MCF 10A (cell line): ENCODE results near the gene ADARB1. TPM values are rescaled to one million over a fixed set of nuclear protein-coding genes. Genes with fewer than 3 reads are reported as not detected.

ENCODE experiments used
- BruUV-seq: library from RNA; stranded (reverse); fragments of 400-500 nt; replicated peaks from 2 replicates; lab custom pipeline; 2021; lab: Mats Ljungman, UMichigan
- CTCF ChIA-PET: fragments of 300-600 bp; sonication (Branson Sonifier 250); formaldehyde crosslinking; extraction: SDS; loops from one replicate; lab custom pipeline; 2021; ENCODE audit warnings: antibody characterized with exemption, inconsistent platforms; lab: Yijun Ruan, JAX
- POLR2A ChIA-PET: fragments of 300-600, 350-650 bp; sonication (Branson Sonifier 250); formaldehyde crosslinking; extraction: SDS; loops from one replicate; lab custom pipeline; 2020; ENCODE audit warnings: antibody characterized with exemption, inconsistent platforms; lab: Yijun Ruan, JAX
- DNase-seq: peaks from one replicate; pipeline ENCODE4 v3.0.0-alpha.2; 2018; ENCODE audit not compliant: unreplicated experiment
- H3K27ac Mint-ChIP-seq: one replicate; pipeline ENCODE4 v1.8.0; 2022; ENCODE audit warnings: mild to moderate bottlenecking, low read depth, mixed read lengths; ENCODE audit not compliant: unreplicated experiment
- H3K27me3 Mint-ChIP-seq: one replicate; pipeline ENCODE4 v1.8.0; 2022; ENCODE audit warnings: mixed read lengths; ENCODE audit not compliant: insufficient read depth, unreplicated experiment
- H3K36me3 Mint-ChIP-seq: one replicate; pipeline ENCODE4 v1.8.0; 2022; ENCODE audit warnings: mild to moderate bottlenecking, moderate library complexity, mixed read lengths; ENCODE audit not compliant: insufficient read depth, unreplicated experiment
- H3K4me1 Mint-ChIP-seq: one replicate; pipeline ENCODE4 v1.8.0; 2022; ENCODE audit warnings: mixed read lengths; ENCODE audit not compliant: insufficient read depth, unreplicated experiment
- H3K4me3 Mint-ChIP-seq: one replicate; pipeline ENCODE4 v1.8.0; 2022; ENCODE audit warnings: mild to moderate bottlenecking, moderate library complexity, mixed read lengths; ENCODE audit not compliant: unreplicated experiment
- H3K9me3 Mint-ChIP-seq: one replicate; pipeline ENCODE4 v1.8.0; 2022; ENCODE audit warnings: mixed read lengths; ENCODE audit not compliant: unreplicated experiment
- CTCF ChIP-seq: fragments of 200-600 bp; IDR thresholded peaks from one replicate; pipeline ENCODE4 v1.8.0; 2022; ENCODE audit warnings: antibody characterized with exemption, mild to moderate bottlenecking; ENCODE audit not compliant: unreplicated experiment
- intact Hi-C: fragments of 100-400 bp; cut with micrococcal nuclease; formaldehyde crosslinking; loops from 2 replicates; pipeline ENCODE4 v1.14.1; 2022
- total RNA-seq: library from RNA; stranded (reverse); gene quantifications from 2 replicates; pipeline ENCODE4 v1.2.3, GENCODE V29; 2022

Gene ADARB1
- total RNA-seq, 1 experiment from 2014 or later: 19.4 TPM

- no peak for DNase-seq
- H3K4me1 Mint-ChIP-seq: no peaks in the 10 kb centered on the region
- ChIA-PET POLR2A (interaction anchor here (0.6 kb wide), 1 partner anchor 9 kb away, joined by 3 read pairs; no protein-coding TSS in a partner anchor), CTCF (interaction anchor here (0.6 to 0.8 kb wide), 3 partner anchors 15 to 710 kb away, joined by 3 to 7 read pairs (median 3); no protein-coding TSS in a partner anchor)
- H3K9me3 Mint-ChIP-seq: no peaks in the 10 kb centered on the region
- H3K27ac Mint-ChIP-seq: no peak overlapping the region
- no peak overlapping the region for H3K4me3 Mint-ChIP-seq
- no peaks in the 10 kb centered on the region for H3K27me3 Mint-ChIP-seq
- no peak for TF ChIP-seq CTCF
- H3K36me3 Mint-ChIP-seq: no peaks in the 10 kb centered on the region
- no TSS peak for BruUV-seq
- intact Hi-C loops: no loop called here
Measured at GRCh38 chr21:45122030-45122429, 47.6 kb downstream of the ADARB1 start.

- CTCF ChIA-PET: interaction anchor here (0.5 to 0.8 kb wide), 4 partner anchors 15 to 710 kb away, joined by 3 to 7 read pairs (median 4); no protein-coding TSS in a partner anchor
- no peaks in the 10 kb centered on the region for H3K27me3 Mint-ChIP-seq
- no peak overlapping the region for H3K4me3 Mint-ChIP-seq
- no peaks in the 10 kb centered on the region for H3K4me1 Mint-ChIP-seq
- no peaks in the 10 kb centered on the region for H3K9me3 Mint-ChIP-seq
- TF ChIP-seq CTCF: no peak
- peaks cover 3% of the 10 kb centered on the region for H3K36me3 Mint-ChIP-seq
- no peak for DNase-seq
- H3K27ac Mint-ChIP-seq: no peak overlapping the region
- POLR2A ChIA-PET: interaction anchor here (0.6 to 0.7 kb wide), 2 partner anchors 10 to 43 kb away, joined by 3 read pairs; no protein-coding TSS in a partner anchor
- intact Hi-C loops: no loop called here
- BruUV-seq: no TSS peak
Measured at GRCh38 chr21:45122432-45123132, 48.2 kb downstream of the ADARB1 start.

GRCh38 chr21:45123440-45123839 lies 49.1 kb downstream of the ADARB1 start:
- intact Hi-C loops: no loop called here
- POLR2A ChIA-PET: interaction anchor here (0.6 kb wide), 1 partner anchor 11 kb away, joined by 3 read pairs; no protein-coding TSS in a partner anchor
- Mint-ChIP-seq H3K27me3 (no peaks in the 10 kb centered on the region), H3K36me3 (peaks cover 6% of the 10 kb centered on the region), H3K4me3 (no peak overlapping the region), H3K27ac (no peak overlapping the region), H3K4me1 (no peaks in the 10 kb centered on the region), H3K9me3 (no peaks in the 10 kb centered on the region)
- TF ChIP-seq CTCF: no peak
- CTCF ChIA-PET: no interaction called here
- no peak for DNase-seq
- no TSS peak for BruUV-seq

- BruUV-seq: no TSS peak
Measured at GRCh38 chr21:45124596-45124995, 50.2 kb downstream of the ADARB1 start.

More at GRCh38 chr21:45124596-45124995, 50.2 kb downstream of the ADARB1 start:
- POLR2A ChIA-PET: interaction anchor here (1.0 kb wide), 1 partner anchor 166 kb away, joined by 3 read pairs; no protein-coding TSS in a partner anchor
- Mint-ChIP-seq H3K27ac (no peak overlapping the region), H3K4me3 (no peak overlapping the region), H3K27me3 (no peaks in the 10 kb centered on the region), H3K9me3 (no peaks in the 10 kb centered on the region), H3K36me3 (peaks cover 6% of the 10 kb centered on the region), H3K4me1 (peaks cover 7% of the 10 kb centered on the region)
- intact Hi-C loops: no loop called here
- CTCF ChIA-PET: interaction anchor here (0.6 to 9.6 kb wide), 6 partner anchors 14 to 319 kb away, joined by 3 to 133 read pairs (median 4); no protein-coding TSS in a partner anchor
- no peak for DNase-seq
- TF ChIP-seq CTCF: no peak
